ENCODE data around the gene MIS12.

DNA sequence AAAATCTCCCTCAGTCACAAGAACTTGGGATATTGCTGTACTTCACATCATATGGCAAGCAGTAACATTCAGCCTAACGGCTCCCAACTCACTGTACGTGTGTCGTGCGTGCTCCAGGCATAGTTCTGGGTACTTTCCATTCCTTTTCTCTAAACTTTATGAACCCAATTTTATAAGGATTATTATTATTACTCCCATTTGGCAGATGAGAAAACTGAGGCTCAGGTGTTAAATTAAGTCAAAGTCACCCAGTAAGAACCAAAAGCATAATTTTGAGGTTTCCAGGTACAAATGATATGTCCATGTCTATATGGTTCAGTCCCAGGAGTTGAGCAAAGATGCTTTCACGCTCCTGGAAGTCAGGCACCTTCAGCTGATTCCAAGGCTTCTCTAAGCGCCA, 42.6 kb upstream of the MIS12 start:
- TF ChIP-seq CTCF (conservative IDR thresholded peaks at IDR 0.05; ENCODE audit: low read length) (no peak), EZH2phosphoT487 (IDR thresholded peaks at IDR 0.05; ENCODE audit: borderline replicate concordance) (no peak)

Measured in Loucy (cell line).